ENCODE results near the gene DIAPH1.

Gene DIAPH1

DNA sequence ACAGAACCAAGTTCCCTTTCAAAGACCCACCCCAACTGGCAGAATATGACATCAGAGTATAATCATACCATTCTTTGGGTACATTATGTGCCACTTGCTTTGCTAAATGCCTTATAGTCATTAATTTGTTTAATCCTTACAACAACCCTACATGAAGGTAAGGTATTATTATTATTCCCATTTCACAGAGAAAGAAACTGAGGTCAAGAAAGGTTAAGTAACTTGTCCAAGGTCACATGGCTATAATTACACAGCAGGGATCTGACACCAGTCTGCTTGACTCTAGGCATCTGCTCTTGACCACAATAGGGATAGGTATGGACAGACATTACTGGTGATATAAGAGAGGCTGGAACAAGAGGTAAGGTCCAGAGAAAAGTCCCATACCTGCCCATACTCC lies 31.2 kb upstream of the DIAPH1 start:
- TF ChIP-seq, protein P1, sequence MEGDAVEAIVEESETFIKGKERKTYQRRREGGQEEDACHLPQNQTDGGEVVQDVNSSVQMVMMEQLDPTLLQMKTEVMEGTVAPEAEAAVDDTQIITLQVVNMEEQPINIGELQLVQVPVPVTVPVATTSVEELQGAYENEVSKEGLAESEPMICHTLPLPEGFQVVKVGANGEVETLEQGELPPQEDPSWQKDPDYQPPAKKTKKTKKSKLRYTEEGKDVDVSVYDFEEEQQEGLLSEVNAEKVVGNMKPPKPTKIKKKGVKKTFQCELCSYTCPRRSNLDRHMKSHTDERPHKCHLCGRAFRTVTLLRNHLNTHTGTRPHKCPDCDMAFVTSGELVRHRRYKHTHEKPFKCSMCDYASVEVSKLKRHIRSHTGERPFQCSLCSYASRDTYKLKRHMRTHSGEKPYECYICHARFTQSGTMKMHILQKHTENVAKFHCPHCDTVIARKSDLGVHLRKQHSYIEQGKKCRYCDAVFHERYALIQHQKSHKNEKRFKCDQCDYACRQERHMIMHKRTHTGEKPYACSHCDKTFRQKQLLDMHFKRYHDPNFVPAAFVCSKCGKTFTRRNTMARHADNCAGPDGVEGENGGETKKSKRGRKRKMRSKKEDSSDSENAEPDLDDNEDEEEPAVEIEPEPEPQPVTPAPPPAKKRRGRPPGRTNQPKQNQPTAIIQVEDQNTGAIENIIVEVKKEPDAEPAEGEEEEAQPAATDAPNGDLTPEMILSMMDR (IDR thresholded peaks at IDR 0.05; ENCODE audit: low read depth, low read length, missing control alignments), result no peak
- no peak for DNase-seq (ENCODE audit: extremely low read depth, low read depth)
- no peak overlapping the region for H3K4me3 ChIP-seq (replicated peaks; ENCODE audit: low read depth, low read length)

DNA sequence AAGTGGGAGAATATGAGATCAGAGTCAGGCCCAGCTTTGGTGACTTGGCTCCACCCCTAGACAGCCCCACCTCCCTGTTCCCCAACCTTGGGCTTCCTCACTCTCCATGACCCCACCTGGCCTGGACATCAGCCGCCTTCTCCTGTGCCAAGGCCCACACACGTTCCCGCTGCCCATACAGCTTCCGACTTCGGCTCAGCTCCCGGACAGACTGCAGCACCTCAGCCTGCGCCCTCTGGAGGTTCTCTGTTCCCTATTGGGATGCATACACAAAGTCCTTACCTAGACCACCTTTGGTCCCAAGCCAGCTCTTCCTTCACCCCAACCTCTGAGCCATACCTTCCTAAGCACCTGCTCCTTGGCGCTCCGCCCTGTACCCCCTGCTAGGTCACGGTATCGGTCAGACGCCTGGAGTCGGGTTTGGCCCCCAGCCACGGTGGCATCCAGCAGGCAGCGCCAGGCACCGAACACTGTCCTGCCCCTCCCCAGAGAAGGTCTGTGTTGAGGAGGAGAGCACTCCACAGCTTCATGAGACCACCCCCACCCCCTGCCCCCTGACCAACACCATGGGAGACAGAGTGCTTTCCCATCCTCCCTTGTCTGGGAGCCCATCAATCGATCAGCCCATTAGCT lies 30.4 kb upstream of the DIAPH1 start:
- no peak for DNase-seq (ENCODE audit: extremely low read depth, low read depth)
- no peak overlapping the region for H3K4me3 ChIP-seq (replicated peaks; ENCODE audit: low read depth, low read length)
- TF ChIP-seq, protein P1 (IDR thresholded peaks at IDR 0.05; ENCODE audit: low read depth, low read length, missing control alignments), result no peak

DNA sequence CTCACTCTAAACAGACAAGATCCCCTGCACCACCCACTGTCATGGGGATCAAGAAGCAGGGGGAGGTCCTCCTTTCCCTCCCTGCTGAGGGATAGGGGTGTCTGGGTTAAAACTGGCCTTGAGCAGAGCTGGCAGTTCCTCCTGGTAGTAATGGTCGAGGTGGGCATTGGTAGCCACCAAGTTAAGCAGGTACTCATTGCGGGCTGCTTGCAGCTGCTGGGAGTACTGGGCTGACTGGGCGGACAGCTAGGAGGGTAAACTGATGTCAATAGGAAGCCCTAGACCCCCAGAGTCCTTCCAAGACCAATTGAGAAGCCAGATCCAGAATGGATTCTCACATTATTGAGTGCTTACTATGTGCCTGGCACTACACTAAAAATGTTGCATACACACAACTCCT lies 29.1 kb upstream of the DIAPH1 start:
- TF ChIP-seq, protein P1 (IDR thresholded peaks at IDR 0.05; ENCODE audit: low read depth, low read length, missing control alignments), result no peak
- no peak for DNase-seq (ENCODE audit: extremely low read depth, low read depth)
- H3K4me3 ChIP-seq (replicated peaks; ENCODE audit: low read depth, low read length), result no peak overlapping the region

DNA sequence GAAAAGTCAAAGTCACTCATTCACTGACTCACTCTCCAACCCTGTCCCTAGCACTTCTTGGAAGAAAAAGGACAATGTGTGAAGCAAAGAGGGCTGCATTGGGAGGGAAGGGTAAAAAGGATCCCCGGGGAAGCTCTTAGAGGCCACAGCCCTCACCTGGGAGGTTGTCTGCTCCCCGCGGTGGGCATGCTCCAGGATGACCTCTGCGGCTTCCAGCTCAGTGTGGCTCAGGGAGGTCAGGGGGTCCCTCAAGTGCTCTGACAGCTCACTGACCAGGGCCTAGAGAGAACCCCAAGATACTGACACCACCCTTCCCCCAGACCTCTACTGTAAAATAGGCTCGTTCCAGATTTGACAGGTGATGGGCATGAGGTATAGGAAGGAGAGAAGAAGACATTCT lies 28.4 kb upstream of the DIAPH1 start:
- H3K4me3 ChIP-seq (replicated peaks; ENCODE audit: low read depth, low read length), result no peak overlapping the region
- TF ChIP-seq, protein P1 (IDR thresholded peaks at IDR 0.05; ENCODE audit: low read depth, low read length, missing control alignments), result no peak
- DNase-seq (ENCODE audit: extremely low read depth, low read depth), result no peak

DNA sequence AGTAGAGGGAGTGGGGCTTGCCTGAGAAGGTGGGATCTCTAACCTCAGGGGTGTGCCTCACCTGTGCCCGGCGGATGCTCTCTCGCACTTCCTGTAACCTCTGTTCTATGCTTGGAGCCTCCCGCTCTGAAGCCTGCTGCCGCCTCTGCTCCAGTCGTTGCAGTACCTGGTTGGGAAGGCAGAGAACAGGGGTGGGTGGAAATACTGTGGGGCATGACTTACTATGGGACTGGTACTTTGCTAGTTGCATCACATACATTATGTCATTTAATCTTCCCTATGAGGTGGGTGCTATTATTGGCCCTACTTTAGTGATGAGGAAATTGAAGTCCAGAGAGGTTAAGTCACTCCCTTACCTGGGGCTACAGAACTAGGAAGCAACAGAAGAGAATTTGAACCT lies 27.2 kb upstream of the DIAPH1 start:
- H3K4me3 ChIP-seq (replicated peaks; ENCODE audit: low read depth, low read length), result no peak overlapping the region
- DNase-seq (ENCODE audit: extremely low read depth, low read depth), result no peak
- TF ChIP-seq, protein P1 (IDR thresholded peaks at IDR 0.05; ENCODE audit: low read depth, low read length, missing control alignments), result no peak

DNA sequence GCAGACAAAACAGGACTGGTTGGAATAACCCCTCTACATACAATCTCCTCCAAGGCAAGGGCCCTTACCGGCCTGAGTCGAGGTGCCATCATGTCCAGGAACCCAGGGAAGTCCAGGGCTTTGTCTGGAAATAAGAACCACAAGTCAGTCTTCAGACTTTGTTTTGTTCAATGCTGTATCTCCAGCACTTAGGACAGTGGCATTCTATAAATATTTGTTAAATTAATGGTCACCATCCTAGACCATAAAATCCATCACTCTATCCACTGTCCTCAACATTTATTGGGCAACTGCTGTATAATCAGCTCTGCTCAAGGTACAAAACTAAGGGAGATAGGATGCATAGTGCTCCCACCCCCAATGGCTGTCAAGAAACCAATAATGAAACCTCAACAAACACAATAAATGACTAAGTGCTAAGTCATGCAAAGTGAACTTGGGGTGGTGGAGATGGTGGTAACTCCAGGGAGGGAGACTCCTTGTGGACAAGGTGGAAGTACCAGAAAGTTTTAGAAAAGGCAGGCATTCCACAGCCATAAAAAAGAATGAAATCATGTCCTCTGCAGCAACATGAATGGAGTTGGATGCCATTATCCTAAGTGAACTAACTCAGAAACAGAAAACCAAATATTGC lies 23.0 kb upstream of the DIAPH1 start:
- H3K4me3 ChIP-seq (replicated peaks; ENCODE audit: low read depth, low read length), result no peak overlapping the region
- no peak for DNase-seq (ENCODE audit: extremely low read depth, low read depth)
- TF ChIP-seq, protein P1 (IDR thresholded peaks at IDR 0.05; ENCODE audit: low read depth, low read length, missing control alignments), result peak; percentile 35

All from HFF-Myc (cell line).